Mesothelial cell of epicardium (in vitro differentiated cells): ENCODE results near the gene CBX2. TPM values are rescaled to one million over a fixed set of nuclear protein-coding genes. Genes with fewer than 3 reads are reported as not detected.

ENCODE experiments used
- DNase-seq, 2 experiments: peaks; one replicate each; pipeline ENCODE4 v3.0.0; 2021; ENCODE audit warnings: low spot score in 2 of 2; ENCODE audit not compliant: unreplicated experiment in 2 of 2
- H3K27ac Mint-ChIP-seq: 2 replicates; pipeline ENCODE4 v1.8.0; 2021; ENCODE audit warnings: mixed read lengths
- H3K27me3 Mint-ChIP-seq: 2 replicates; pipeline ENCODE4 v1.8.0; 2021; ENCODE audit warnings: low read depth, mixed read lengths
- H3K36me3 Mint-ChIP-seq: 2 replicates; pipeline ENCODE4 v1.8.0; 2021; ENCODE audit warnings: mixed read lengths
- H3K4me1 Mint-ChIP-seq: 2 replicates; pipeline ENCODE4 v1.8.0; 2021; ENCODE audit warnings: mixed read lengths
- H3K4me3 Mint-ChIP-seq: 2 replicates; pipeline ENCODE4 v1.8.0; 2021; ENCODE audit warnings: mild to moderate bottlenecking, moderate library complexity, mixed read lengths
- H3K9me3 Mint-ChIP-seq: 2 replicates; pipeline ENCODE4 v1.8.0; 2021; ENCODE audit warnings: mixed read lengths
- total RNA-seq: library from RNA; stranded (reverse); gene quantifications from 3 replicates; pipeline ENCODE4 v1.2.1, GENCODE V29; 2021
- TF ChIP-seq, protein P1 (sequence below): fragments of 200-600 bp; sonication (generic); IDR thresholded peaks from one replicate; pipeline ENCODE4 v1.5.0; 2021; ENCODE audit warnings: antibody characterized with exemption; ENCODE audit not compliant: unreplicated experiment

Gene CBX2
- total RNA-seq, 1 donor from 2014 or later: 49.7 TPM

DNA sequence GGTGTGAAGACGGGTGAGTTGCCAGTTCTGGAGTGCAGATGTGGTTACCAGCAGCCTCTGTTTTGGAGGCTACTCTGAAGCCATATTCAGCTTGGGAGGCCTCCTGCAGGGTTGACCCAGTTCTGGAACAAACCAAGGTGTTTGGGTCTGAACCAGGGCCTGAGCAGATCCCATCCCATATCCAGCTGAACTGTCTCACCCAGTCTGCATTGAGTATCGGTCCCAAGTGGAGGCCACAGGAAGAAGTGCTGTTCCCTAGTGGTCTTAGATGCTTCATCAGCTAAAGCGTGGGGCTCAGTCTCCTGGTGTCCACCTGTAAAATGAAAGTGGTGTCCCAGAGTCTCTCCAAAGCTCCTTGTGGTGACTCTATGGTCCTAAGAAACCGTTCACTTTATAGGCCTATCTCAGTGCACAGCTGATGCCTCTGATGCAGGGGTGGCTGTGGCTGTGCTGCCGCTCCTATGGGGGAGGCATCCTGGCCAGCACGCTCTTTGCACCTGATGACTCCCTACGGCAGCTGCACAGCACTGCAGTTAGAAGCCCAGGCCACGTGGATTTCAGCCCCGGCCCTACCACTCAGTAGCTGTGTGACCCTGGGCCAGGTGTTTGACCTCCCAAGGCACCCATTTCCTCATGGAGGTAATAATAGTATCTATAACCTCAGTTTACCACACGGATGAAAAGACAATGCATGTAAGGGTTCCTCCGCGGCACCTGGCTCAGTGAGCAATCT, 40.2 kb downstream of the CBX2 start:
- H3K36me3 Mint-ChIP-seq: no peaks in the 10 kb centered on the region
- H3K4me1 Mint-ChIP-seq: peaks cover 10% of the 10 kb centered on the region
- no peak for DNase-seq
- H3K9me3 Mint-ChIP-seq: no peaks in the 10 kb centered on the region
- peaks cover 79% of the 10 kb centered on the region for H3K27me3 Mint-ChIP-seq
- TF ChIP-seq, protein P1, sequence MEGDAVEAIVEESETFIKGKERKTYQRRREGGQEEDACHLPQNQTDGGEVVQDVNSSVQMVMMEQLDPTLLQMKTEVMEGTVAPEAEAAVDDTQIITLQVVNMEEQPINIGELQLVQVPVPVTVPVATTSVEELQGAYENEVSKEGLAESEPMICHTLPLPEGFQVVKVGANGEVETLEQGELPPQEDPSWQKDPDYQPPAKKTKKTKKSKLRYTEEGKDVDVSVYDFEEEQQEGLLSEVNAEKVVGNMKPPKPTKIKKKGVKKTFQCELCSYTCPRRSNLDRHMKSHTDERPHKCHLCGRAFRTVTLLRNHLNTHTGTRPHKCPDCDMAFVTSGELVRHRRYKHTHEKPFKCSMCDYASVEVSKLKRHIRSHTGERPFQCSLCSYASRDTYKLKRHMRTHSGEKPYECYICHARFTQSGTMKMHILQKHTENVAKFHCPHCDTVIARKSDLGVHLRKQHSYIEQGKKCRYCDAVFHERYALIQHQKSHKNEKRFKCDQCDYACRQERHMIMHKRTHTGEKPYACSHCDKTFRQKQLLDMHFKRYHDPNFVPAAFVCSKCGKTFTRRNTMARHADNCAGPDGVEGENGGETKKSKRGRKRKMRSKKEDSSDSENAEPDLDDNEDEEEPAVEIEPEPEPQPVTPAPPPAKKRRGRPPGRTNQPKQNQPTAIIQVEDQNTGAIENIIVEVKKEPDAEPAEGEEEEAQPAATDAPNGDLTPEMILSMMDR: no peak
- H3K4me3 Mint-ChIP-seq: no peak overlapping the region
- no peak overlapping the region for H3K27ac Mint-ChIP-seq

DNA sequence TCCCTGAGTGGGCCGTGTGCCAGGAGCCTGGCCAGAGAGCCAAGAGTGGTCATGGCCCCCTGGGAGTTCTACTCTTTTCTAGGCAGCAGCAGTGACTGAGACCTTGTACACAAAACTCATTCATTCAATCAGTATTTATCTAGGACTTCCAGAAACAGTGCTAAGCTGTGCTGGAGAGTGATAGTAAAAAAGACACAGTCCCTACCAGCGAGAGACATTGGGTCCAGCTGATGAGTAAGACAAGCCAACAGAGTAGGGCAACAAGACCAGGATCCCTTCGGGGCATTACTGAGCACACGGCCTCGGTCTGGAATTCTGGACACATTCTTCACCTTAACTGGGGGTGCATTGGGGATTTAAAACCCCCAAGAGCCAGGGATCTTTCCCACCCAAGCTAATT, 41.1 kb downstream of the CBX2 start:
- Mint-ChIP-seq H3K36me3 (no peaks in the 10 kb centered on the region), H3K9me3 (no peaks in the 10 kb centered on the region), H3K4me3 (no peak overlapping the region), H3K27me3 (peaks cover 82% of the 10 kb centered on the region), H3K4me1 (peaks cover 10% of the 10 kb centered on the region), H3K27ac (no peak overlapping the region)
- TF ChIP-seq, protein P1: no peak
- no peak for DNase-seq

DNA sequence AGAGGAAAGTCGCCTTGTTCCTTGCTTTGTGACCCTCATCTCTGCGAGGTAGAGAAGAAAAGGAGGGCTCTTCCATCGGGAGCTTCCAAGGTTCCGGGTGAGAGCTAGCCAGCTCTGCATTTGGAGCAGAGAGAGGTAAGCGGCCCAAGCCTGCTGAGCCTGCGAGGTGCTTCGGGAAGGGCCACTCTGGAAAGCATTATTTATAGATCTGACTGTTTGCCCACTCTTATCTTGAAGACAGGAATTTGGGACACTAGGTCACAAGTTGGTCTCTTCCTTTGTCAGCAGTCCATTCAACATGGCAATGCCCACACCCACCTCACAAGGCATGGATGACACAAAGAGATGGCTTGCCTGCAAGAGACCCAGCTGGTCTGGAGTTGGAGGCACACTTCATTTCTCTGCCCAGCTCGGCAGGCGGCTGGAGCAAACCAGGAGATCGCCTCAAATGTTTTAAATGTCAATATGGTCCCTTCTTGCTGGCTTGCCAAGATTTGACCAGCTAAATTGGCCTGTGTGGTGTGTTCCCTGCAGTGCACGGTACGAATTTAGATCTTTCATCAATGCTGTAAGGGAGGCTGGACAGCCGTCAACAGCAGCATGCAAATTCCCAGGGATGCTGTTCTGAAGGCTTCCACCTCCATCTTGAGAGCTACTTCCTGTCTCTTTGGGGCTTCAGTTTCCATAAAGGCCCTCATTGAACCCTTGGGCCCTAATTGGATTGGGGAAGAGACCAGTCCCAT, 41.8 kb downstream of the CBX2 start:
- Mint-ChIP-seq H3K36me3 (no peaks in the 10 kb centered on the region), H3K4me3 (no peak overlapping the region)

DNA sequence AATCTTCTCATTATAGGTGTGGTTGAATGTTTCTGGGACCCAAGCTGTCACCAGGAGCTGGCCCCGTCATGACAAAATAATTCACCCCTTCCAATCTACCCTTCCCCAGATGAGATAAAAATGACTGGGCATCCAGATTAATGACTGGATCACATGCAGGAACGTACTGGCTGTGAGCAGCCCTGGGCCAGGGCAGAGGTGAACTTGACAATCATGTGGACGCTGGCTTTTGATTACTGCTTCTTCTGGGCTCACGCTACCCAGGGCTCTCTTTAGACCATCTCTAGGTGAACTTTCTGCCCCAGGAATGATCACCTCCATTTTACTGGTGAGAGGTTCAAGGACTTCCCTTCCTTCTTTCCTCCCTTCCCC, 43.0 kb downstream of the CBX2 start:
- TF ChIP-seq, protein P1: no peak
- DNase-seq: no peak
- Mint-ChIP-seq H3K9me3 (no peaks in the 10 kb centered on the region), H3K27ac (no peak overlapping the region), H3K36me3 (no peaks in the 10 kb centered on the region), H3K4me3 (no peak overlapping the region), H3K27me3 (peaks cover 83% of the 10 kb centered on the region), H3K4me1 (peaks cover 7% of the 10 kb centered on the region)

More for the DNA sequence above, 41.8 kb downstream of the CBX2 start:
- no peak for DNase-seq
- H3K9me3 Mint-ChIP-seq: no peaks in the 10 kb centered on the region
- H3K27me3 Mint-ChIP-seq: peaks cover 81% of the 10 kb centered on the region
- H3K27ac Mint-ChIP-seq: no peak overlapping the region
- TF ChIP-seq, protein P1: no peak
- peaks cover 5% of the 10 kb centered on the region for H3K4me1 Mint-ChIP-seq

DNA sequence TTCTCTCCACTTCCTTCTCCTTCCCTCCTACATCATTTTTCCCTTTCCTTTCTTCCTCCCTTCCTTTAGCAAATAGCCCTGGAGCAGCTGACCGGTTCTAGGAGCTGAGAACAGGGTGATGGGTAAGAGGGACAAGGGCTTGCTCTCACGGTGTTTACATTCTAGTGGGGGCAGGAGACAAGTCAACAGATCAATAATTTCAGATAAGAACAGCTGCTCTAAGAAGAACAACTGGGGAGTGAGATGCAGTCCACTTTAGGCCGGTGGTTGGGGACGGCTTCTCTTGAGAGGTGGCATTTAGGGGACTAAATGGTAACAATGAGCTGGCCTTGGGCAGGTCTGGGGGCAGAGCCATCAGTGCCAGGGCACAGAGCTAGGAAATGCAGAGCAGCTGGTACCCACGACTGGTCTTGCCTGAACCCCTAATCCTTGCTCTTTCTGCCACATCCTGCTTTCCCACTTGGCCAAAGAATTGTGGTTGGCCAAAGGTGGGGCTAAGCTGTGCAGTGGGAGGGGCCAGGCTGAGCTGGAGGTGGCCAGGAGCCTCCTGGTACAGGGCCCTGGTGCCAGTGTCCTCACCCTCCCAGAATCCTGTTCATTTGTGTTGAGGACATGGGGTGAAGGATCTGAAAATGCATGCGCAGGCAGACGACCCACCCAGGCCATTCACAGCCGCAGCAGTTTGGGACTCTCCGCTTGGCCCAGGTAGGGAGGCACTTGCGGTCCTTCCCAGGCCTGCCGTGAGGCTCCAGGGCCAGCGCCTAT, 43.6 kb downstream of the CBX2 start:
- Mint-ChIP-seq H3K27me3 (peaks cover 80% of the 10 kb centered on the region), H3K4me3 (no peak overlapping the region), H3K36me3 (no peaks in the 10 kb centered on the region), H3K9me3 (no peaks in the 10 kb centered on the region), H3K27ac (no peak overlapping the region), H3K4me1 (peaks cover 9% of the 10 kb centered on the region)
- DNase-seq: no peak
- TF ChIP-seq, protein P1: no peak
